SW 1271 (cell line): ENCODE results near the gene CSF3R.
"Not testable (repeated sequence)": the region's sequence is repeated elsewhere in the genome, so short reads cannot be mapped to it uniquely, and the experiment has no call there.

Experiments used
- DNase-seq, 2 experiments: peaks; one replicate each; lab custom pipeline; 2025; lab: John Stamatoyannopoulos, UW

Gene CSF3R

DNA sequence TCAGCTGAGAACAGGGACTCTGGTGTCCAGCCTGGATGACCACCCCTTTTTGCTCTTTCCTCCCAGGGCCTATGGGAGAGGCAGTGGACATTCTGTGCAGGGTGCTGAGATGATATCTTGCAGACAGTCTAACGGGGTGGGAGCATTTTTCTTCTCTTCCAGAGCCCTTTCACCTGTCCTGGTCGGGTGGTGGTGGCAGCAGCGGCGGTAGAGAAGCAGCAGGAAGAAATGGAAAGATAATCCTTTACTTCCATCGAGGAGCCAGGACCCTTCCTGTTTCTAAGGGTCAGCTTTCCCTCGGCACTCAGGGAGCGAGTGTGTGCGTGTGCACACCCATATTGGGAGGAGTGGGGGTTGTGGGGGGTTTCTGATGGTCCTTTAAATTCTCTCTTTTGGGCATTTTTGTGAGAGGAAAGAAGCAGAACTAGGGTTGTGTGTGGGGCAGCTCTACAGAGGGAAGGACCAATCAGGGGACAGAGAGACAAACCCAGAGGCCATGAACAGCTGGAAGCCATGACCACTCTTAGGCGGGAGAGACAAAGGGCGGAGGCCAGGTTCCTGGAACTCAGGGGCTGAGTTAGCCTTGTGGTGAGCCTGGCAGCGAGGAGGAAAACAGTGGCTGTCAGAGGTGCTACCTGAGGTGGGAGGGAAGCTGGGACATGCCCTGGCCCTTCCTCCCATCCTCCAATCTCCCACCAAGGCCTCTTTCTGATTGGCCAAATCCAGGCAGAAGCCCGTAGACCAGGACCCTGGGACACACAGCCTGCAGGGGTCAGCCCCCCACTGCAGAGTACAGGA lies 31.2 kb upstream of the CSF3R start:
- DNase-seq, result no peak

DNA sequence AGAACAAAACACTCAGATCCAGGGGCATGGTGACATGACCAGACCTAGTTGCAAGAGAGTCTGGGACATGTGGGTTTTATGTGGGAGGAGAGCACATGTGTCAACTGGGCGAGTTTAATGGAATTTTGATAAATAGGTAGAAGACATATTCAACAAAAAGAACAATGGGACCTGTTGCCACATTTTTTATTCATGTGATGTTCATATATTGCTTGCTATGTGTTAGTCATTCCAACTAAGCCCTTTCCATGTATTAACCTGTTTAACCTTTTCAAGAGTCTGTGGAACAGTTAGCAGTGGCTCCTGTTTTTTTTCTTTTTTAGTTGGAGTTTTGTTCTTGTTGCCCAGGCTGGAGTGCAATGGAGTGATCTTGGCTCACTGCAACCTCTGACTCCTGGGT lies 30.1 kb upstream of the CSF3R start:
- no peak for DNase-seq

- DNase-seq, result no peak
These were observed 29.4 kb upstream of the CSF3R start for GRCh38 chr1:36511804-36512798.

DNA sequence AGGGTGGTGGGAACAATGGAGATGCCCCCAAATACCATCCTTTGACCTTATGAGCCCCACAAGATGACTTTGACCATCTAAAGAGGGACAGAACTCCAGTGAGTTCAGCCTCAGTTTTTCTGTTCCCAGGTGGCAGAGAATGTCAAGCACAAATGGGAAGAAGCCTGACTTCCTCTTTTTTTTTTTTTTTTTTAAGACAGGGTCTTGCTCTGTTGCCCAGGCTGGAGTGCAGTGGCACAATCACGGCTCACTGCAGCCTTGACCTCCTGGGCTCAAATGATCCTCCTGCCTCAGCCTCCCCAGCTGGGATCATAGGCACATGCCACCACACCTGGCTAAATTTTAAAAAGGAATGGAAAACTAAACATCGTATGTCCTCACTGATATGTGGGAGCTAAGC lies 28.5 kb upstream of the CSF3R start:
- not testable (repeated sequence) for DNase-seq

GRCh38 chr1:36510418-36510817 lies 27.7 kb upstream of the CSF3R start:
- no peak for DNase-seq

- no peak for DNase-seq
These were observed 25.5 kb upstream of the CSF3R start for GRCh38 chr1:36508257-36508656.

DNA sequence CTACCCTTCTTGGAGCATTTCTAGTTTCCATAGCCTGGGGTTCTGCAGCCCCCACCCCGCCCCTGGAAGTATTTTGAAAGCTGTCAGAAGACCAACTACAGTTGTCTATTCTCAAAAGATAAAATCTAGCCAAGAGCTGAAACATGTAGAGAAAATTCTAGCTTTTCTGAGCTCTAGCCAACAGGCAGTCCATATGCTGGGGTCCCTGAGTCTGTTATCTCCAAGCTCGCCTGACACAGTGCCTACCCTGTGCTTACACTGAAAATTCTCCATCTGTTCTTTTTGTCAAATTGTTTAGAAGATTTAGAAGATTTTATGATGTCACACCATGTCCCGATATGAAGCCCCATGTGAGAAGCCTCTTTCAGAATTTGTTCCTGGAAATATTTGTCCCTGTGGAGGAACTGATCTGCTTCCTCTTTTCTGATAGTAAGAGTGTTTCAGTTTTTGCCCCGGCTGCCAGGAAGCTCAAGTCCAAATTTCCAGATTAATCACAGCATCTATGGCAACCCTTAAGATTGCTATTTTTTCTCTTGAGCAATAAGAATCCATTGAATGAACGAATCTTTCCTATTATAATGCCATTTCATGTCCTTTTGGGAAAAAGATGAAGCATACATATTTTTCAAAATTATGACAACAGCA lies 23.7 kb upstream of the CSF3R start:
- DNase-seq, result no peak

- no peak for DNase-seq
These were observed 21.0 kb upstream of the CSF3R start for GRCh38 chr1:36503733-36504132.

- no peak for DNase-seq
These were observed 20.4 kb upstream of the CSF3R start for GRCh38 chr1:36503159-36503558.

GRCh38 chr1:36502616-36503015 lies 19.9 kb upstream of the CSF3R start:
- no peak for DNase-seq

DNA sequence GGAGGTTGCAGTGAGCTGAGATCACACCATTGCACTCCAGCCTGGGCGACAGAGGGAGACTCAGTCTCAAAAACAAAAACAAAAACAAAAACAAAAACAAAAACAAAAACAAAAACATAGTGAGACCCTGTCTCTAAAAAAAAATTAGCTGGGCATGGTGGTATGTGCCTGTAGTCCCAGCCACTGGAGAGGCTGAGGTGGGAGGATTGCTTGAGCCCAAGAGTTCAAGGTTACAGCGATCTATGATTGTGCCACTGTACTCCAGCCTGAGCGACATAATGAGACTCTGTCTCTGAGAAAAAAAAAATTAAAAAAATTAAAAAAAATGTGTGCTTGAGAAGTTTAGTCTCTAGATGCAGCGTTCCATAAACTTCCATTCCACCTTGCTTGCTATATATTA lies 19.2 kb upstream of the CSF3R start:
- DNase-seq, result not testable (repeated sequence)

- no peak for DNase-seq
These were observed 14.5 kb upstream of the CSF3R start for GRCh38 chr1:36497207-36497606.

GRCh38 chr1:36494971-36495370 lies 12.3 kb upstream of the CSF3R start:
- no peak for DNase-seq

DNA sequence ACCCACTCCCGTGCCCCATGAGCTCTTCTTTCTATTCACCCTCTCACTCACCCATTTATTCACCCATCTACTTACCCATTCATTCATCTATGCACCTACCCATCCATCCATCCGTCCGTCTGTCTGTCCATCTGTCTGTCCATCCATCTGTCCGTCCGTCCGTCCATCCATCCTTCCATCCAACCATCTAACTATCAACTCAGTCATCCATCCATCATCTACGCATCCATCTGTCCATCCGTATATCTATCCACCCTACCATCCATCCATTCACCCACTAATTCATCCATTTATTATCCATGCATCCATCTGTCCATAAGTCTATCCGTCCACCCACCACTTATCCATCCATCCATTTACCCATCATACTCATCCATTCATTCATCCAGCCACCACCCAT lies 10.8 kb upstream of the CSF3R start:
- DNase-seq, result no peak

DNA sequence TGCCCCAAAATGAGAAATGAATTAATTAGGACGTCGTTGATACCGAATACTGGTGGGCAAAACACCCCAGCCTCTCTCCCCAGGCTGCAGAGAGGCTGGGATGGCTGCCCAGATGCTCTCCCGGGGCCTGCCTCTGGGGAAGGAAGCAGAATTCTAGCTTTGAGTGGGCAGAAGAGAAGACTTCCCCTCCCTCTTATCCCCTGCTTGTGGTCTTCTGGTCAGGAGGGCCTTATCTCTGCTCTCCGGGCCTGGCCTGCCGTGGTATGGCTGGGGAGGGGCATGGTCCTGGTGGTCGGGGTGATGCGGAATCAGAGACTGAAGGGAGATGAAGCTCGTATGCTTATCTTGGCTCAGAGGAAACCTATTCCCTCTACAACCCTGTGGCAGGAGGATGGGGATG lies 9.8 kb upstream of the CSF3R start:
- DNase-seq, result no peak

DNA sequence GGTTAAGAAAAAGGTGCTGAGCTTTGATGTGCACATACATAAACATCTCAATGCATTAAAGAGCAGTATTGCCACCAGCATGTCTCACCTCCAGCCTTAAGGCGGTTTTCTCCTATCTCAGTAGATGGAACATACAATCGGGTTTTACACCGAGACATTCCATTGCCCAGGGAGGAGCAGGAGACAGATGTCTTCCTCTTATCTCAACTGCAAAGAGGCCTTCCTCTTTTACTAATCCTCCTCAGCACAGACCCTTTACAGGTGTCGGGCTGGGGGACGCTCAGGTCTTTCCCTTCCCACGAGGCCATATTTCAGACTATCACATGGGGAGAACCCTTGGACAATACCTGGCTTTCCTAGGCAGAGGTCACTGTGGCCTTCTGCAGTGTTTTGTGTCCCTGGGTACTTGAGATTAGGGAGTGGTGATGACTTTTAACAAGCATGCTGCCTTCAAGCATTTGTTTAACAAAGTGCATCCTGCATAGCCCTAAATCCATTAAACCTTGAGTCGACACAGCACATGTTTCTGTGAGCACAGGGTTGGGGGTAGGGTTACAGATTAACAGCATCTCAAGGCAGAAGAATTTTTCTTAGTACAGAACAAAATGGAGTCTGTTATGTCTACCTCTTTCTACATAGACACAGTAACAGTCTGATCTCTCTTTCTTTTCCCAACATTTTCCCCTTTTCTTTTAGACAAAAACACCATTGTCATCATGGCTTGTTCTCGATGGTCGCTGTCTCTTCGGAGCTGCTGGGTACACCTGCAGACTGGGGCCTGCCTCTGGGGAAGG lies 6.7 kb upstream of the CSF3R start:
- not testable (repeated sequence) for DNase-seq

DNA sequence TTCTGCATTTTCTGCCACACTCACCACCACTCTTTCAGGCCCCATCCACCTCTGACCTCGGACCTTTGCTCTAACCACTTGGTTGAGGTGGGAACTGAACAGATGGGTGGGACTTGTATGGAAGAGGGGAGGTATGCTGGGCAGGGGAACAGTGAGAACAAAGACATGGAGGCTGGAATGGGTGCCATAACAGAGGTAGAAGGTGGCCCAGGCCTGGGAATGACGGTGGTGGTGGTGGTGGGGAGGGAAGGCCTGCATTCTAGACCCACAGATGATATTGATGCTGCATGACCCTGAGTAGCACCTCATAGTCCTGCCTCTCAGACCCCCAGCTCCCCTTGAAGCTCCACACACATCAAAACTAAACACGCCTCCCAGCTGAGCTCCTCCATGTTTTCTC lies 5.2 kb upstream of the CSF3R start:
- DNase-seq, result no peak

DNA sequence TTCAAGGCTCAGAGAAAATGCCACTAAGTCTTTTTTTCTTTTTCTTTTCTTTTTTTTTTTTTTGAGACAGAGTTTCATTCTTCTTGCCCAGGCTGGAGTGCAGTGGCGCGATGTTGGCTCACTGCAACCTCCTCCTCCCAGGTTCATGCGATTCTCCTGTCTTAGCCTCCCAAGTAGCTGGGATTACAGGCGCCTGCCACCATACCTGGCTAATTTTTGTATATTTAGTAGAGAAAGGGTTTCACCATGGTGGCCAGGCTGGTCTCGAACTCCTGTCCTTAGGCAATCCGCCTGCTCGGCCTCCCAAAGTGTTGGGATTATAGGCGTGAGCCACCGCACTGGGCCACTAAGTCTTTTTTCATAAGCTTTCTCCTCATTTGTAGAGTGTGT lies 4.6 kb upstream of the CSF3R start:
- not testable (repeated sequence) for DNase-seq

GRCh38 chr1:36486439-36487335 lies 4.0 kb upstream of the CSF3R start:
- no peak for DNase-seq

DNA sequence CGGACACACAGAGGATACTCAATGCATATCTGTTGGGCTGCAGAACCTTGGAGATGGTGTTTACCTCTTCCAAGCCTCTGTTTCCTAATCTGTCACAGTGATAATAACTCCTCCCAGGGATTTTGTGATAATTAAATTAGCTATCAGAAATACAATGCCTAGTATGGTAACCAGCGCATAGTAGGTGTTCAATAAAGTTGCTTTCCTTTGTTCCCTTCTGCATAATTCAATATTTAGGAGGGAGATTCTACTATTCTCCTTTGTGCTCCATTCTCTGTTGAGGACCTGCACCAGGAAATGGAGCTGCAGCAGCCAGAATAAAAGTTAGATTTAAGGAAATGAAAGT lies 3.4 kb upstream of the CSF3R start:
- no peak for DNase-seq

GRCh38 chr1:36484099-36484498 lies 1.4 kb upstream of the CSF3R start:
- DNase-seq, result no peak
